ENCODE measurements around the gene KCNIP1.
A peak's percentile ranks its signal among the peaks of the same experiment; 100 is the strongest.

The KCNIP1 gene

GRCh38 chr5:170746075-170746960 lies 242.5 kb downstream of the KCNIP1 start:
- TF ChIP-seq GATA2 (IDR thresholded peaks at IDR 0.05; ENCODE audit: low read depth, low read length) (no peak; the same call in 1 of the 2 replicates), GATA3 (IDR thresholded peaks at IDR 0.05; ENCODE audit: low read depth, low read length) (no peak)

- no peak for TF ChIP-seq GATA2 (IDR thresholded peaks at IDR 0.05; ENCODE audit: low read depth, low read length)
- TF ChIP-seq GATA3 (IDR thresholded peaks at IDR 0.05; ENCODE audit: low read depth, low read length) = no peak
Measured at GRCh38 chr5:170746961-170747340, 243.1 kb downstream of the KCNIP1 start.

GRCh38 chr5:170747357-170747756 lies 243.5 kb downstream of the KCNIP1 start:
- TF ChIP-seq GATA3 (IDR thresholded peaks at IDR 0.05; ENCODE audit: low read depth, low read length) = no peak
- TF ChIP-seq GATA2 (IDR thresholded peaks at IDR 0.05; ENCODE audit: low read depth, low read length) = peak; percentile 45; the same call in 1 of the 2 replicates

- TF ChIP-seq GATA3 (IDR thresholded peaks at IDR 0.05; ENCODE audit: low read depth, low read length) (no peak), GATA2 (IDR thresholded peaks at IDR 0.05; ENCODE audit: low read depth, low read length) (no peak)
Measured at GRCh38 chr5:170747851-170748250, 244.0 kb downstream of the KCNIP1 start.

- TF ChIP-seq GATA2 (IDR thresholded peaks at IDR 0.05; ENCODE audit: low read depth, low read length) (no peak), GATA3 (IDR thresholded peaks at IDR 0.05; ENCODE audit: low read depth, low read length) (no peak)
Measured at GRCh38 chr5:170748951-170749471, 245.2 kb downstream of the KCNIP1 start.

- TF ChIP-seq GATA3 (IDR thresholded peaks at IDR 0.05; ENCODE audit: low read depth, low read length) (no peak), GATA2 (IDR thresholded peaks at IDR 0.05; ENCODE audit: low read depth, low read length) (no peak)
Measured at GRCh38 chr5:170749911-170750431, 246.2 kb downstream of the KCNIP1 start.

- TF ChIP-seq GATA2 (IDR thresholded peaks at IDR 0.05; ENCODE audit: low read depth, low read length) (no peak), GATA3 (IDR thresholded peaks at IDR 0.05; ENCODE audit: low read depth, low read length) (no peak)
Measured at GRCh38 chr5:170750791-170751190, 247.0 kb downstream of the KCNIP1 start.

- TF ChIP-seq GATA2 (IDR thresholded peaks at IDR 0.05; ENCODE audit: low read depth, low read length) (peak; percentile 81), GATA3 (IDR thresholded peaks at IDR 0.05; ENCODE audit: low read depth, low read length) (no peak)
Measured at GRCh38 chr5:170751631-170752030, 247.8 kb downstream of the KCNIP1 start.

GRCh38 chr5:170752257-170753215 lies 248.7 kb downstream of the KCNIP1 start:
- no peak for TF ChIP-seq GATA3 (IDR thresholded peaks at IDR 0.05; ENCODE audit: low read depth, low read length)
- TF ChIP-seq GATA2 (IDR thresholded peaks at IDR 0.05; ENCODE audit: low read depth, low read length) = no peak

- TF ChIP-seq GATA2 (IDR thresholded peaks at IDR 0.05; ENCODE audit: low read depth, low read length) = no peak
- no peak for TF ChIP-seq GATA3 (IDR thresholded peaks at IDR 0.05; ENCODE audit: low read depth, low read length)
Measured at GRCh38 chr5:170753311-170753710, 249.5 kb downstream of the KCNIP1 start.

- TF ChIP-seq GATA2 (IDR thresholded peaks at IDR 0.05; ENCODE audit: low read depth, low read length) (no peak), GATA3 (IDR thresholded peaks at IDR 0.05; ENCODE audit: low read depth, low read length) (no peak)
Measured at GRCh38 chr5:170755679-170756456, 252.0 kb downstream of the KCNIP1 start.

GRCh38 chr5:170756691-170757090 lies 252.9 kb downstream of the KCNIP1 start:
- TF ChIP-seq GATA3 (IDR thresholded peaks at IDR 0.05; ENCODE audit: low read depth, low read length) (no peak), GATA2 (IDR thresholded peaks at IDR 0.05; ENCODE audit: low read depth, low read length) (no peak)

GRCh38 chr5:170757182-170757601 lies 253.4 kb downstream of the KCNIP1 start:
- no peak for TF ChIP-seq GATA3 (IDR thresholded peaks at IDR 0.05; ENCODE audit: low read depth, low read length)
- TF ChIP-seq GATA2 (IDR thresholded peaks at IDR 0.05; ENCODE audit: low read depth, low read length) = no peak

Data from SH-SY5Y (cell line).